ENCODE data around the gene ATP2C2.

GRCh38 chr16:84370723-84371552 lies 2.6 kb downstream of the ATP2C2 start:
- no peak for TF ChIP-seq USF2 (IDR thresholded peaks at IDR 0.05; ENCODE audit: borderline replicate concordance, low read depth, low read length)
- TF ChIP-seq, protein P1, sequence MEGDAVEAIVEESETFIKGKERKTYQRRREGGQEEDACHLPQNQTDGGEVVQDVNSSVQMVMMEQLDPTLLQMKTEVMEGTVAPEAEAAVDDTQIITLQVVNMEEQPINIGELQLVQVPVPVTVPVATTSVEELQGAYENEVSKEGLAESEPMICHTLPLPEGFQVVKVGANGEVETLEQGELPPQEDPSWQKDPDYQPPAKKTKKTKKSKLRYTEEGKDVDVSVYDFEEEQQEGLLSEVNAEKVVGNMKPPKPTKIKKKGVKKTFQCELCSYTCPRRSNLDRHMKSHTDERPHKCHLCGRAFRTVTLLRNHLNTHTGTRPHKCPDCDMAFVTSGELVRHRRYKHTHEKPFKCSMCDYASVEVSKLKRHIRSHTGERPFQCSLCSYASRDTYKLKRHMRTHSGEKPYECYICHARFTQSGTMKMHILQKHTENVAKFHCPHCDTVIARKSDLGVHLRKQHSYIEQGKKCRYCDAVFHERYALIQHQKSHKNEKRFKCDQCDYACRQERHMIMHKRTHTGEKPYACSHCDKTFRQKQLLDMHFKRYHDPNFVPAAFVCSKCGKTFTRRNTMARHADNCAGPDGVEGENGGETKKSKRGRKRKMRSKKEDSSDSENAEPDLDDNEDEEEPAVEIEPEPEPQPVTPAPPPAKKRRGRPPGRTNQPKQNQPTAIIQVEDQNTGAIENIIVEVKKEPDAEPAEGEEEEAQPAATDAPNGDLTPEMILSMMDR (IDR thresholded peaks at IDR 0.05): no peak
- TF ChIP-seq GATA2 (CRISPR knock-in tag; IDR thresholded peaks at IDR 0.05): no peak
- TF ChIP-seq, protein P2, sequence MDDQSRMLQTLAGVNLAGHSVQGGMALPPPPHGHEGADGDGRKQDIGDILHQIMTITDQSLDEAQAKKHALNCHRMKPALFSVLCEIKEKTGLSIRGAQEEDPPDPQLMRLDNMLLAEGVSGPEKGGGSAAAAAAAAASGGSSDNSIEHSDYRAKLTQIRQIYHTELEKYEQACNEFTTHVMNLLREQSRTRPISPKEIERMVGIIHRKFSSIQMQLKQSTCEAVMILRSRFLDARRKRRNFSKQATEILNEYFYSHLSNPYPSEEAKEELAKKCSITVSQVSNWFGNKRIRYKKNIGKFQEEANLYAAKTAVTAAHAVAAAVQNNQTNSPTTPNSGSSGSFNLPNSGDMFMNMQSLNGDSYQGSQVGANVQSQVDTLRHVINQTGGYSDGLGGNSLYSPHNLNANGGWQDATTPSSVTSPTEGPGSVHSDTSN (IDR thresholded peaks at IDR 0.05): no peak
- TF ChIP-seq, protein P3, sequence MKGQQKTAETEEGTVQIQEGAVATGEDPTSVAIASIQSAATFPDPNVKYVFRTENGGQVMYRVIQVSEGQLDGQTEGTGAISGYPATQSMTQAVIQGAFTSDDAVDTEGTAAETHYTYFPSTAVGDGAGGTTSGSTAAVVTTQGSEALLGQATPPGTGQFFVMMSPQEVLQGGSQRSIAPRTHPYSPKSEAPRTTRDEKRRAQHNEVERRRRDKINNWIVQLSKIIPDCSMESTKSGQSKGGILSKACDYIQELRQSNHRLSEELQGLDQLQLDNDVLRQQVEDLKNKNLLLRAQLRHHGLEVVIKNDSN (IDR thresholded peaks at IDR 0.05; ENCODE audit: borderline replicate concordance, low read depth): no peak
- no peak for TF ChIP-seq FOXM1 (IDR thresholded peaks at IDR 0.05; ENCODE audit: low read depth)
- no peak for TF ChIP-seq EZH2phosphoT487 (IDR thresholded peaks at IDR 0.05; ENCODE audit: borderline replicate concordance, low read depth)
- no peak for TF ChIP-seq RFX5 (IDR thresholded peaks at IDR 0.05; ENCODE audit: low read length)
- no peak for TF ChIP-seq NFIC (IDR thresholded peaks at IDR 0.05; ENCODE audit: borderline replicate concordance)
- no peak for TF ChIP-seq POLR2AphosphoS5 (IDR thresholded peaks at IDR 0.05; ENCODE audit: low read depth, low read length)
- TF ChIP-seq FOXJ3 (CRISPR knock-in tag; IDR thresholded peaks at IDR 0.05): no peak
- no peak for TF ChIP-seq TEAD4 (IDR thresholded peaks at IDR 0.05; ENCODE audit: borderline replicate concordance, insufficient read depth)
- TF ChIP-seq EP300 (IDR thresholded peaks at IDR 0.05; ENCODE audit: borderline replicate concordance in 1 of 2, low read depth in 1 of 2, low read length in 1 of 2): no peak
- TF ChIP-seq IRF3 (IDR thresholded peaks at IDR 0.05; ENCODE audit: low read depth, low read length): no peak

Data from SK-N-SH (cell line).